NCI-H2081 treated with DMSO at 0.1 percent for 48 hours (cell line): ENCODE results near the gene TBC1D3L.
"Not testable (repeated sequence)": the region's sequence is repeated elsewhere in the genome, so short reads cannot be mapped to it uniquely, and the experiment has no call there.

ENCODE experiments used
- DNase-seq: peaks from one replicate; lab custom pipeline; 2025; lab: John Stamatoyannopoulos, UW

Gene TBC1D3L

DNA sequence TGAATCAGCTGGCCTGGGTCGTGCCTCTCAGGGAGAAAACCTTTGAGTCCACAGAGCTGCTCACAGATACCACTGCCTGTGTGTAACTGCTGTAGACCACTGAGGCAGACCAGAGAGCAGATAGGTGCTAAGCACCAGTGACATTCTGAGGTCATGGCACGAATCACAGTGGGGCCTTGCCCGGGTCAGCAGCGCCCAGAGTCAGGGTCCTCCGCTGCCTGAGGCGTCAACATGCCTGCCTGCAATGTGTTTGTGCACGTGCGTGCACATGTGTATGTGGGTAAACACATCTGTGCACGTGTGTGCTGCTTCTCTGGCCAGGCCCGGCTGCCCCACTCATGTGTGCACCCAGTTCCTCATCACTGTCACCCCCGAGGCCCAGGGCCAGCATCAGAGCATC lies at the start of gene TBC1D3L:
TBC1D3L (minus strand) TSS at position 101 of the 400 bp plus-strand sequence. CDS start 1,540 bp downstream, outside the sequence.
- not testable (repeated sequence) for DNase-seq

DNA sequence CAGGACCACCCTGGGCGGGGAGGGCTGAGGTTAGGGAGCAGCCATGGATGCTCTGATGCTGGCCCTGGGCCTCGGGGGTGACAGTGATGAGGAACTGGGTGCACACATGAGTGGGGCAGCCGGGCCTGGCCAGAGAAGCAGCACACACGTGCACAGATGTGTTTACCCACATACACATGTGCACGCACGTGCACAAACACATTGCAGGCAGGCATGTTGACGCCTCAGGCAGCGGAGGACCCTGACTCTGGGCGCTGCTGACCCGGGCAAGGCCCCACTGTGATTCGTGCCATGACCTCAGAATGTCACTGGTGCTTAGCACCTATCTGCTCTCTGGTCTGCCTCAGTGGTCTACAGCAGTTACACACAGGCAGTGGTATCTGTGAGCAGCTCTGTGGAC lies 14.8 kb upstream of the TBC1D3L start, which contains the start of gene TBC1D3D:
TBC1D3D (plus strand) TSS at position 301 of the 400 bp plus-strand sequence. CDS start 1,585 bp downstream, outside the sequence.
- DNase-seq: not testable (repeated sequence)
